ENCODE results near the gene CSH2. TPM values are rescaled to one million over a fixed set of nuclear protein-coding genes. Genes with fewer than 3 reads are reported as not detected.

Gene CSH2
- total and polyA plus RNA-seq, 9 of the 15 experiments (the other 6 are each of a cell fraction or from before 2014, with no cell fraction given) = not detected

DNA sequence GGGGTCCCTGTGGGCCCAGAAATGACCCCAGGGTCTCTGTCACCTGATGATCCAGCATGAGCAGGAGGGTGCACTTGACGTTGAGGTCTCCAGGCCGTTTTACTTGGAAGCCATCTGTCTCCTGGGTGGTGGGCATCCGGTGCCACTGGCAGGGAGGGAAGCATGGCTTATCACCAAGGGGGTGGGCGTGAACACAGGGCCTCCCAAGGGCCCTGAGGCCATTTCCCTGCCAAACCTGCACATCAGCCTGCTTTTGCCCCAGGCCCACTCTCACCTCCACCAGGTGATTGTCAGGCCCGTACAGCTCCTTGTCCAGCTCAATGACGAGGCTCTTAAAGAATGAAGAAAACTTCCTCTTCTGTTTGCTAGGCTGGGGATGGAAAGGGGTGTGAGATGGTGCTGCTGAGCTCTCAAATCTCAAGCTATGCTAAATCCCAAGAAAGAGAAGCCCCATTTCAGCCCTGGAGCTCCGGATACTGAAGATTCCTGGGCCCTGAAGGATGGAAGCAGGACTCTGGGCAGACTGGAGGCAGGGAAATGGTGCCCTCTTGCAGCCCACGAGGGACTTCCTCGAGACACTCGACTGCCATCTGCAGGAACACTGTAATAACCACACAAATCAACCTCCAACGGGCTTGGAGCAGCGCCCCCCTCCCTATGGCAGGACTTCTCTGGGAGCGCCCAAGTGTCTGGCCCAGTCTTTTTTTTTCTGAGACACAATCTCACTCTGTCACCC, 38.9 kb downstream of the CSH2 start (continued):
- no peak for TF ChIP-seq BDP1 (IDR thresholded peaks at IDR 0.05; ENCODE audit: insufficient read depth, insufficient read length)
- no peak for TF ChIP-seq SPI1 (IDR thresholded peaks at IDR 0.05; ENCODE audit: borderline replicate concordance, low read depth, low read length)
- TF ChIP-seq, protein P1, sequence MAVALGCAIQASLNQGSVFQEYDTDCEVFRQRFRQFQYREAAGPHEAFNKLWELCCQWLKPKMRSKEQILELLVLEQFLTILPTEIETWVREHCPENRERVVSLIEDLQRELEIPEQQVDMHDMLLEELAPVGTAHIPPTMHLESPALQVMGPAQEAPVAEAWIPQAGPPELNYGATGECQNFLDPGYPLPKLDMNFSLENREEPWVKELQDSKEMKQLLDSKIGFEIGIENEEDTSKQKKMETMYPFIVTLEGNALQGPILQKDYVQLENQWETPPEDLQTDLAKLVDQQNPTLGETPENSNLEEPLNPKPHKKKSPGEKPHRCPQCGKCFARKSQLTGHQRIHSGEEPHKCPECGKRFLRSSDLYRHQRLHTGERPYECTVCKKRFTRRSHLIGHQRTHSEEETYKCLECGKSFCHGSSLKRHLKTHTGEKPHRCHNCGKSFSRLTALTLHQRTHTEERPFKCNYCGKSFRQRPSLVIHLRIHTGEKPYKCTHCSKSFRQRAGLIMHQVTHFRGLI (CRISPR knock-in tag; IDR thresholded peaks at IDR 0.05) = no peak
- TF ChIP-seq CHD4 (IDR thresholded peaks at IDR 0.05; ENCODE audit: insufficient read depth, insufficient replicate concordance, low read depth, low read length, poor library complexity, severe bottlenecking) = no peak
- TF ChIP-seq ZNF12 (CRISPR knock-in tag; IDR thresholded peaks at IDR 0.05) = no peak
- no peak for TF ChIP-seq PURB (CRISPR knock-in tag; IDR thresholded peaks at IDR 0.05; ENCODE audit: low read depth)
- no peak for TF ChIP-seq OTX1 (CRISPR knock-in tag; IDR thresholded peaks at IDR 0.05)
- no peak for TF ChIP-seq RB1 (IDR thresholded peaks at IDR 0.05; ENCODE audit: low read depth)
- no peak for TF ChIP-seq GATAD2B (IDR thresholded peaks at IDR 0.05; ENCODE audit: borderline replicate concordance)
- no peak for TF ChIP-seq TRIM24 (IDR thresholded peaks at IDR 0.05)
- TF ChIP-seq, protein P2, sequence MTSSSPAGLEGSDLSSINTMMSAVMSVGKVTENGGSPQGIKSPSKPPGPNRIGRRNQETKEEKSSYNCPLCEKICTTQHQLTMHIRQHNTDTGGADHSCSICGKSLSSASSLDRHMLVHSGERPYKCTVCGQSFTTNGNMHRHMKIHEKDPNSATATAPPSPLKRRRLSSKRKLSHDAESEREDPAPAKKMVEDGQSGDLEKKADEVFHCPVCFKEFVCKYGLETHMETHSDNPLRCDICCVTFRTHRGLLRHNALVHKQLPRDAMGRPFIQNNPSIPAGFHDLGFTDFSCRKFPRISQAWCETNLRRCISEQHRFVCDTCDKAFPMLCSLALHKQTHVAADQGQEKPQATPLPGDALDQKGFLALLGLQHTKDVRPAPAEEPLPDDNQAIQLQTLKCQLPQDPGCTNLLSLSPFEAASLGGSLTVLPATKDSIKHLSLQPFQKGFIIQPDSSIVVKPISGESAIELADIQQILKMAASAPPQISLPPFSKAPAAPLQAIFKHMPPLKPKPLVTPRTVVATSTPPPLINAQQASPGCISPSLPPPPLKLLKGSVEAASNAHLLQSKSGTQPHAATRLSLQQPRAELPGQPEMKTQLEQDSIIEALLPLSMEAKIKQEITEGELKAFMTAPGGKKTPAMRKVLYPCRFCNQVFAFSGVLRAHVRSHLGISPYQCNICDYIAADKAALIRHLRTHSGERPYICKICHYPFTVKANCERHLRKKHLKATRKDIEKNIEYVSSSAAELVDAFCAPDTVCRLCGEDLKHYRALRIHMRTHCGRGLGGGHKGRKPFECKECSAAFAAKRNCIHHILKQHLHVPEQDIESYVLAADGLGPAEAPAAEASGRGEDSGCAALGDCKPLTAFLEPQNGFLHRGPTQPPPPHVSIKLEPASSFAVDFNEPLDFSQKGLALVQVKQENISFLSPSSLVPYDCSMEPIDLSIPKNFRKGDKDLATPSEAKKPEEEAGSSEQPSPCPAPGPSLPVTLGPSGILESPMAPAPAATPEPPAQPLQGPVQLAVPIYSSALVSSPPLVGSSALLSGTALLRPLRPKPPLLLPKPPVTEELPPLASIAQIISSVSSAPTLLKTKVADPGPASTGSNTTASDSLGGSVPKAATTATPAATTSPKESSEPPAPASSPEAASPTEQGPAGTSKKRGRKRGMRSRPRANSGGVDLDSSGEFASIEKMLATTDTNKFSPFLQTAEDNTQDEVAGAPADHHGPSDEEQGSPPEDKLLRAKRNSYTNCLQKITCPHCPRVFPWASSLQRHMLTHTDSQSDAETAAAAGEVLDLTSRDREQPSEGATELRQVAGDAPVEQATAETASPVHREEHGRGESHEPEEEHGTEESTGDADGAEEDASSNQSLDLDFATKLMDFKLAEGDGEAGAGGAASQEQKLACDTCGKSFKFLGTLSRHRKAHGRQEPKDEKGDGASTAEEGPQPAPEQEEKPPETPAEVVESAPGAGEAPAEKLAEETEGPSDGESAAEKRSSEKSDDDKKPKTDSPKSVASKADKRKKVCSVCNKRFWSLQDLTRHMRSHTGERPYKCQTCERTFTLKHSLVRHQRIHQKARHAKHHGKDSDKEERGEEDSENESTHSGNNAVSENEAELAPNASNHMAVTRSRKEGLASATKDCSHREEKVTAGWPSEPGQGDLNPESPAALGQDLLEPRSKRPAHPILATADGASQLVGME (CRISPR knock-in tag; IDR thresholded peaks at IDR 0.05) = no peak
- no peak for TF ChIP-seq ZNF184 (CRISPR knock-in tag; IDR thresholded peaks at IDR 0.05)
- TF ChIP-seq, protein P3, sequence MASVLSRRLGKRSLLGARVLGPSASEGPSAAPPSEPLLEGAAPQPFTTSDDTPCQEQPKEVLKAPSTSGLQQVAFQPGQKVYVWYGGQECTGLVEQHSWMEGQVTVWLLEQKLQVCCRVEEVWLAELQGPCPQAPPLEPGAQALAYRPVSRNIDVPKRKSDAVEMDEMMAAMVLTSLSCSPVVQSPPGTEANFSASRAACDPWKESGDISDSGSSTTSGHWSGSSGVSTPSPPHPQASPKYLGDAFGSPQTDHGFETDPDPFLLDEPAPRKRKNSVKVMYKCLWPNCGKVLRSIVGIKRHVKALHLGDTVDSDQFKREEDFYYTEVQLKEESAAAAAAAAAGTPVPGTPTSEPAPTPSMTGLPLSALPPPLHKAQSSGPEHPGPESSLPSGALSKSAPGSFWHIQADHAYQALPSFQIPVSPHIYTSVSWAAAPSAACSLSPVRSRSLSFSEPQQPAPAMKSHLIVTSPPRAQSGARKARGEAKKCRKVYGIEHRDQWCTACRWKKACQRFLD (CRISPR knock-in tag; IDR thresholded peaks at IDR 0.05) = no peak
- no peak for TF ChIP-seq ZNF699 (CRISPR knock-in tag; IDR thresholded peaks at IDR 0.05; ENCODE audit: insufficient replicate concordance)
- TF ChIP-seq ZC3H4 (CRISPR knock-in tag; IDR thresholded peaks at IDR 0.05; ENCODE audit: borderline replicate concordance) = no peak
- TF ChIP-seq GABPA (tag; conservative IDR thresholded peaks at IDR 0.05; ENCODE audit: low read depth) = no peak
- no peak for TF ChIP-seq ZKSCAN3 (CRISPR knock-in tag; IDR thresholded peaks at IDR 0.05)
- TF ChIP-seq CREM (IDR thresholded peaks at IDR 0.05; ENCODE audit: low read depth) = peak; percentile 65
- TF ChIP-seq ARHGAP35 (IDR thresholded peaks at IDR 0.05; ENCODE audit: partially characterized antibody) = no peak
- no peak for TF ChIP-seq THRAP3 (IDR thresholded peaks at IDR 0.05; ENCODE audit: borderline replicate concordance)
- TF ChIP-seq ZNF79 (CRISPR knock-in tag; IDR thresholded peaks at IDR 0.05; ENCODE audit: low read depth) = no peak
- TF ChIP-seq CBFA2T3 (IDR thresholded peaks at IDR 0.05) = no peak

Measured in K562 (cell line).